HepG2 (cell line): ENCODE data around the gene TAS1R3. TPM values are rescaled to one million over a fixed set of nuclear protein-coding genes. Genes with fewer than 3 reads are reported as not detected.

ENCODE experiments used
- HOMEZ ChIP-seq: IDR thresholded peaks from 2 replicates; pipeline ENCODE4 v1.6.1; 2016; ENCODE audit warnings: low read depth
- KDM3A ChIP-seq: IDR thresholded peaks from 2 replicates; pipeline ENCODE4 v1.6.1; 2018; ENCODE audit warnings: low read depth, missing compliant biosample characterization
- PITX1 ChIP-seq: sonication (generic); formaldehyde crosslinking; IDR thresholded peaks from 2 replicates; pipeline ENCODE4 v1.5.1; 2020; ENCODE audit warnings: mild to moderate bottlenecking, missing genetic modification reagents
- SETDB1 ChIP-seq: sonication (generic); formaldehyde crosslinking; IDR thresholded peaks from 2 replicates; pipeline ENCODE4 v1.5.1; 2020; ENCODE audit warnings: missing genetic modification reagents, mild to moderate bottlenecking, borderline replicate concordance
- TSC22D2 ChIP-seq: sonication (generic); formaldehyde crosslinking; IDR thresholded peaks from 2 replicates; pipeline ENCODE4 v1.5.1; 2020; ENCODE audit warnings: missing genetic modification reagents, mild to moderate bottlenecking, borderline replicate concordance
- ZBTB26 ChIP-seq: IDR thresholded peaks from 2 replicates; pipeline ENCODE4 v1.6.1; 2016; ENCODE audit warnings: missing compliant biosample characterization, missing genetic modification reagents, borderline replicate concordance
- ZMAT3 ChIP-seq: sonication (generic); formaldehyde crosslinking; conservative IDR thresholded peaks from 2 replicates; pipeline ENCODE4 v1.7.0; 2021; ENCODE audit warnings: missing genetic modification reagents
- ZNF407 ChIP-seq: sonication (generic); formaldehyde crosslinking; IDR thresholded peaks from one replicate; pipeline ENCODE4 v1.5.1; 2020; ENCODE audit warnings: mild to moderate bottlenecking, missing genetic modification reagents; ENCODE audit errors: not compliant biosample characterization
- ZNF589 ChIP-seq: sonication (generic); formaldehyde crosslinking; conservative IDR thresholded peaks from 2 replicates; pipeline ENCODE4 v1.8.0; 2022; ENCODE audit warnings: mild to moderate bottlenecking, moderate library complexity, missing genetic modification reagents
- ZNF609 ChIP-seq: sonication (generic); formaldehyde crosslinking; IDR thresholded peaks from 2 replicates; pipeline ENCODE4 v1.4.0; 2020; ENCODE audit warnings: mild to moderate bottlenecking, missing genetic modification reagents, borderline replicate concordance
- ZNF713 ChIP-seq: sonication (generic); formaldehyde crosslinking; IDR thresholded peaks from 2 replicates; pipeline ENCODE4 v1.4.0; 2020; ENCODE audit warnings: mild to moderate bottlenecking, missing genetic modification reagents
- ZNF782 ChIP-seq: sonication (generic); formaldehyde crosslinking; IDR thresholded peaks from 2 replicates; pipeline ENCODE4 v1.4.0; 2020; ENCODE audit warnings: missing genetic modification reagents, mild to moderate bottlenecking, borderline replicate concordance
- polyA plus RNA-seq, 8 experiments: library from polyadenylated mRNA; depleted of rRNA in 3 of 8; stranded (reverse) in 7 of 8; unstranded in 1 of 8; fragments of >200 nt; fragmentation: Illumina TruSeq in 4 of 8; extraction: Trizol in 4 of 8; gene quantifications; 2 replicates each; pipeline versions ENCODE4 v1.2.1 to v1.2.3, GENCODE V29; 2011 to 2016; ENCODE audit warnings: low read depth in 4 of 8, missing spikeins in 1 of 8, mixed read lengths in 1 of 8; ENCODE audit not compliant: insufficient read depth in 1 of 8
- total RNA-seq, 5 experiments: library from RNA; depleted of rRNA; stranded (reverse); fragments of >200 nt; fragmentation: Illumina TruSeq; extraction: Trizol; gene quantifications; 2 replicates each; pipeline ENCODE4 v1.2.3, GENCODE V29; 2016; ENCODE audit warnings: low read depth in 1 of 5

The TAS1R3 gene
- total and polyA plus RNA-seq, 2 of the 13 experiments (the other 11 are each of a cell fraction or from before 2014, with no cell fraction given): 0.13 to 0.15 TPM

GRCh38 chr1:1325288-1326074 is 5.6 kb upstream of the TAS1R3 start (continued):
- TF ChIP-seq HOMEZ (no peak), KDM3A (no peak), ZBTB26 (CRISPR knock-in tag) (no peak), ZNF713 (CRISPR knock-in tag) (no peak), ZNF609 (CRISPR knock-in tag) (no peak), ZNF589 (CRISPR knock-in tag) (no peak), TSC22D2 (CRISPR knock-in tag) (no peak), ZNF782 (no peak), SETDB1 (CRISPR knock-in tag) (no peak), ZNF407 (CRISPR knock-in tag) (peak; percentile 38), PITX1 (CRISPR knock-in tag) (no peak), ZMAT3 (no peak)
